HG03280 (cell line): ENCODE results near the gene FOXN3.
A peak's percentile ranks its signal among the peaks of the same experiment; 100 is the strongest.
"Not testable (repeated sequence)": the region's sequence is repeated elsewhere in the genome, so short reads cannot be mapped to it uniquely, and the experiment has no call there.

Experiments
- ATAC-seq: cut with Tn5 transposase; IDR thresholded peaks from one replicate; pipeline ENCODE4 v1.9.1; 2021; ENCODE audit warnings: mild to moderate bottlenecking, moderate library complexity; ENCODE audit not compliant: unreplicated experiment

Gene FOXN3

DNA sequence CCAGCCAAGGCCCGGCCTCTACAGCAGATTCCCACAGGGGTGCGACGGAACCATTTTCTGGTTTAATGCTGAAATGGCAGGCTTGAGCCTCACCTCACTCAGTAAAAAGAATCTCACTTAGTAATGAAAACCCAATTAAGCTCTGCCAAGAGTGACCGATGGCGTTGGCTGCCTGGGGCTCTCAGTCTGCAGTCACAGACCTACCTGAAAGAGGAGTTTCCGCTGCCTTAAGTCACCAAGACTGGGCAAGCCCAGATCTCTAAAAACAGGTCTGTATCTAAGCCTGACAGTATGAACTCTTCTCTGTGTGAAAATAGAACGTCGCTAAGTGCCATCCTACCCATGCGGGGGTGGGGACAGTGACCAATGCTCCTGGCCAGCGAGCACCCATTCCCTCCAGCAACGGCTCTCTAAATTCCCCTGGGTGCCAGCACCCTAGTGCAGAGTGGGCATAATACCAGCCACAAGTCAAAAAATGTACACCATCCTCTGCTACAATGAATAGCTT is 107.3 kb downstream of the FOXN3 start:
- ATAC-seq = no peak

DNA sequence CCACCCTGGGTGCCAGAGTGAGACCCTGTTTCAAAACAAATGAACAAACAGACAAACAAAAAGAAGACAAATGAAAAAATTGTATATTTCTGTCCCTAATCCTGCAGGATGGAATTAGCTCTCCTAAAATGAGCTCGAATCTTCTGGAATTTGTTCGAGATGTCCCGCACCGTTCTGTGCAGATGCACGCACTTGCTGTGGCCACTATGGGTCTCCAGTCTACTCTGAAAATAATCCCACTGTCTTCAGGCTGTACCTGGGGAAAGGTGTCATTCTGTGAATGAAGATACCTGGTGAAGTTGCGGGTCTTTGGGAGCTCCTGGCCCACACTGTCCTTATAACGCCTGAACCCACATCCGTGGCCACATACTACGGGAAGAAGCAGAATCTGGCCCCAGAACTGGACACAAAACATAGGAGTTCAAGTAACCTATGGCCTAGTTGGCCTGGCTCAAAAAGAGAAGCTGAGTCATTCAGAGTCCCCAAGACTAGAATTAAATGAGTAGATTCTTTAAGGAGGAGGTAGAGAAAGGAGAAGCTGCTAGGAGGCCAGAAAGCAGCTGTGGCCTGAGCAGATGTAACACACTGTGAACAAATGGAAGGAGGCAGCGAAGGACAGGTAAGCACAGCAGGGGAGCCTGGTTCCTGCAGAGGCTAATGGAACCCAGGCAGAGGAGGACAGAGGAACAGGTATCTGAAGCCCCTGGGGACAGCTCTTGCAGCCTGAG is 108.6 kb downstream of the FOXN3 start:
- ATAC-seq = no peak

- ATAC-seq = no peak
Observed at GRCh38 chr14:89307409-89307808, 109.6 kb downstream of the FOXN3 start.

DNA sequence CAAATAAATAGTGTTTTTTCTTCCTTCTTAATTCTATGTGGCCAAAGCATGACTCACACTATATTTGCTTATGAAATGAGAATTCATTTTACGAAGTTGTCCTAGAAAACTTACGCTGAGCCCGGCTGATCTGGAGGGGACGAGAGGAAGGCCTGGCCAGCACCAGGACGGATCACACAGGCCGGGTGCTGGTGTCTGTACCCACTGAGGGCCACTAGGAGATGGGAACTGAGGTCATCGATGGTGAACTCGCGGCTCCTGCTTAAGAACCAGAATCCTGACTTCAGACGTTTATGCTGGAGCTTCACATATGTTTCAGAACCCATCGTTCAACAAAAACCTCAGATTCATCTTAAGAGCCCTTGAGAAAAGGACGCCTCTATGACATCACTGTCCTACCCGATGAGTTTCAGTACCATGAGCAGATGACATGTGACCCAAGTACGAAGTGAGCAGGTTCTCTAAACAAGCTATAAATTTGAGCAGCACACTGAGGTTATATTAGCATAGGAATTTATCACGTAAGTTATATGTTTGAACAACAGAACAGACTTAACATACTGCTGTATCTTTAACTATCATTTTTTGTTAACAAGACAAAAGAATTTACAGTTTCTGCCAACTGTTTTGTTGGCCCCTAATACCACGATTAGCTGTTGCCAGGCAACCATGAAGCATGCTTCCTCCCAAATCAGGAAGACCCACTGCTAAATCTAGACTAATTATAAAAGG is 111.9 kb downstream of the FOXN3 start:
- peak; percentile 57 for ATAC-seq

DNA sequence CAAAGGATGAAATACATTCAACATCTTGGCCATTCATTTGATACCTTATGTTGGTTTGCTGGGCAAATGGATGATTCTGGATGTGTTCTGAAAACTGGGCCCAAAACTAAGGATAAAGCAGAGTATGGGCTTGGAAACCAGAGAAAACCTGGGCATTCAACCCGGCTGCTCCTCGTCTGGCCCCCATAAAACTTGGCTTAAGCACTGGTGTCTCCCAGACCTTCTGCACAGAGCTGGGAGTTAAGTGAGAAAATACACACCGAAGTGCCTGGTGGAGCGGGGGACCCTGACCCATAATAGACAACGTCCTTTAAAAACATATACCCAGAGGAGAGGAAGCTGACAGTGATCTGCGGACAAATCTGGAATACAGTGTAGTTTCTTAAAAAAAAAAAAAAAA is 112.5 kb downstream of the FOXN3 start:
- no peak for ATAC-seq

DNA sequence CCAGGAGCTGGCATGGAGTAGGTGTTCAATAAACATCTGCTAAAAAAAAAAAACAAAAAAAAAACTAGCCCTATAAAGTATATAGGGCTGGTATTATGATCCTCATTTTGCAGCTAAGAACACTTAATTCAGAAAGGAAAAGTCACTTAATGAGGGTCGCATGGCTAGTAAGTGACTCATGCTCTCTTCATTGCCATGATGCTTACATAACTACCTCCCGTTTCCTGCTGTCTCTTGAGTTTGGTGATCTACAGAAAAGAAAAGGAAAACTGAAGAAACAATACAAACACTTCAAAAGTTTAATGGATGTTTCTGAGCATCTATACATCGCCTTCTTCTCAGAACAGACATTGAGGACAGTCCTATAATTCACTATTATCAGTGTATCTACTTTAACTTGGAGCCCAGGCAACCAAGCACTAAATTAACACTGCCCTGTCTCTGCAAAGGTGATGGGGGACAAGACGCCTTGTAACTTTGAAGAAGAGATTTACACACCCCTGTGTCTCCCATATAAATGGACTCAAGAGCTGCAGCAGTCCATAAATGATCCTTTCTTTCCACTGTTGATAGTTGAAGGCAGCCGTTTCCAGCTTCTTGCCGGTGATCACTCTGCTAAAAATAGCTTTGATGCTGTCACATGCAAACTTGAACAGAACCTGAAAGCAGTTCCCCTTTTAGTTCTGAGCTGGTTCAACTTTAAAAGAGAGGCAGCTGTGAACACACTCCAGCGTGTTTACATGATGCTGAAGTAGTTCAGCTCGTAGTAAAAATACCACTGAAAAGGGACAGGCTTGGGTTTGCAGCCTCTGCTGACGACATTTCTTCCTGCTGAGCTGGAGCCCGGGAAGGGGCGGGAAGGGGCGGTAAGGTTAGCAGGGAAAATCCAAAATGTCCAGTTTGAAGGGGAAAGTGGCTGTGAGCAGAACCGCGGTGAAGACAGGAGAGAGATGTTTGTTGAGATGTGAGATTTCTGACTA is 113.3 kb downstream of the FOXN3 start:
- peak; percentile 52 for ATAC-seq

- ATAC-seq = no peak
Observed at GRCh38 chr14:89302396-89302950, 114.6 kb downstream of the FOXN3 start.

GRCh38 chr14:89299587-89299986 is 117.4 kb downstream of the FOXN3 start:
- ATAC-seq = no peak

DNA sequence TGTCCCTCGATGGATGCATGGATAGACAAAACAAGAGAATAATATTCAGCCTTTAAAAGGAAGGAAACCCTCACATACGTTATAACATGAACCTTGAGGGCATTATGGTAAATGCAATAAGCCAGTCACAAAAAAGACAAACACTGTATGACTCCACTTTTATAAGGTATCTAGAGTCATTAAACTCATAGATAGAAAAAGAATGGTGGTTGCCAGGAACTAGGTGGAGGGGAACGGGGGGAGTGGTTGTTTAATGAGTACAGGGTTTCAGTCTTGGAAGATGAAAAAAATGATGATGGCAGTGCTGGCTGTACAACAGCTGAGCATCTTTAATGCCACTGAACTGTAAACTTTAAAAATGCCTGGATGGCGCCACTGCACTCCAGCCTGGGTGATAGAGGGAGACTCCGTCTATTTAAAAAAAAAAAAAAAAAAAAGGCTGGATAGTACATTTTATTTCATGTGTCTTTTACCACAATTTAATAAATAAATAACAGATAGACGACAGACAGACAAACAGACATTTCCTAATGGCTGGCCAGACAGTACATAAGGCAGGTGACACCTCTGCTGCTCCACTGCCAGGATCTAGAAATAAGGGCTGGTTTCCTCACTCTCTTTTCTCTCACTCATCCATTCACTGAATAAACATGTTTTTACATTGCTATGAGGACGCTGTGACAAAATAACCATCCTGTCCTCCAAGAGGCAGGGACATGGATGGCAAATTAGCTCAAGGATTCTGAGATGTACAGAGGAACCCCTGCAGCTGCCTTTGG is 118.8 kb downstream of the FOXN3 start:
- ATAC-seq = no peak

DNA sequence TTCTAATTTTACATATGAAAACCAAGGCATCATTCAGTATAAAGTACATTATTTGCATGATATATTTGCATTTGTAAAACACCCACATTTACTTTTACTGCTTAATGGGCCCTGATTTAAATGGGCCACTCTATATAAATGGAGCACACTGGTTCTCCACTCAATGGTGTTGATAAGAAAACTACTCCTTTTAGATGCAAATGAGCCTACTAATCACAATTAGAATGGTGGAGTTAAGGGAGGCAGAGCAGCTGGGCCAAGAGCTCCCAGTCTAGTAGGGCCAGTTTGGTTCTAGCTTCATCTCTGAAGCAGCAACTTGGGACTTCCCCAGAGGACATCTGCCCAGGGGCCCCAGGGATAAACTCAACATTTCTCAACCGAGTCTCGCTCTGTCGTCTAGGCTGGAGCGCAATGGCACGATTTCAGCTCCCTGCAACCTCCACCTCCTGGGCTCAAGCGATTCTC is 120.7 kb downstream of the FOXN3 start:
- no peak for ATAC-seq

DNA sequence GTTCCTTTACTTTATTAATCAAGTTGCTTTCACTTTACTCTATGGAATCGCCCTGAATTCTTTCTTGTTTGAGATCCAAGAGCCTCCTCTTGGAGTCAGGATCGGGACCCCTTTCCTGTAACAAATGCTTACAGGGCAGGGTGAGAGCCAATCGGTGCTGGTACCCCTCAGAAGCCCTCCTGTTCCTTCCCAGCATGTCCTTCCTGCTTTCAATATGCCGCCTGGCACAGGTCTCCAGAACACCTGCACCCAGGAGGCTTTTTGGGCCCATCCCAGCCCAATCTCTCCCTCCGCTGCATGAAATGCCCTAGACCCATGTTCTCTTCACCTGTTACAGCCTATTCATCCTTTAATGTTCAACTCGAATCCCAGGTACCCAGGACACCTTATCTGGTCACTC is 122.2 kb downstream of the FOXN3 start:
- no peak for ATAC-seq

- ATAC-seq = not testable (repeated sequence)
Observed at GRCh38 chr14:89294469-89294868, 122.6 kb downstream of the FOXN3 start.

DNA sequence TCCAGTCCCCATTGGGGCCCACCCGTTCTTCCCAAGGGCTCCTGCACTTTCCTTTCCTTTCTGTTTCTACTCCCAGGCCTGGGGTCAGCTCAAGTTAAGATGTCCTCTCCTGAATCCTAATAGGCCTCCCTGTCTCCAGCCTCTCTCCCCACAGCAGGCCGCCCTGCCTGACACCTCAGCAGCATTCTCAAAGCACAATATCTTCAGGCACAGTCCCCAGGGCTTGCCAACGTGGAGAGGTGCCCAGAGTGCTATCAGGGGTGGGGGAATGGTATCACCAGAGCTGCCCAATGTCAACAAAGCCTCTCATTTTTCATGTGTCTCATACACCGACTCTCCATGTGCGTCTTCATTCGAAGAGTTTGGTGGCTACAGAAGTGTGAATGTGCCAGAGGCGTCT is 123.0 kb downstream of the FOXN3 start:
- ATAC-seq = no peak

DNA sequence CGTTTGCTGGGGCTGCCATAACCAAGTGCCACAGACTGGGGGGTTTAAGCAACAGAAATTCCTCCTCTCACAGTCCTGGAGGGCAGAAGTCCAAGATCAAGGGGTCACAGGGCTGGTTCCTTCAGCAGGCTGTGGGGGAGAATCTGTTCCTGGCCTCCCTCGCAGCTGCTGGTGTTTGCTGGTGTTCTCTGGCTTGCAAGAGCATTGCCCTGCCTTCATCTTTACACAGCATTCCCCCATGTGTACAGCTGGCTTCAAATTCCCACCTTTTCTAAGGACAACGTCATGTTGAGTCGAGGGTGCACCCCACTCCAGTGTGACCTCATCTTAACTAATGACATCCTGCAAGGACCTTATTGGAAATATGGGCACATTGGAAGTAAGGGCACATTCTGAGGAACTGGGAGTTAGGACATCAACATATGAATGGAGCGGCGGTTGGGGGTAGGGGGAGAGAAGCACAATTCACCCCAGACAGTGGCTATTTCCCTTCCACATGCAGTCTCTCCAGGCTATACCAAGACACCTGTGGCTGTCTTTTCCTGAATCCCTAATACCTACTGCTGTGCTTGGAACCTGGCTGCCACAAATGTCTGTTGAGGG is 123.6 kb downstream of the FOXN3 start:
- no peak for ATAC-seq

DNA sequence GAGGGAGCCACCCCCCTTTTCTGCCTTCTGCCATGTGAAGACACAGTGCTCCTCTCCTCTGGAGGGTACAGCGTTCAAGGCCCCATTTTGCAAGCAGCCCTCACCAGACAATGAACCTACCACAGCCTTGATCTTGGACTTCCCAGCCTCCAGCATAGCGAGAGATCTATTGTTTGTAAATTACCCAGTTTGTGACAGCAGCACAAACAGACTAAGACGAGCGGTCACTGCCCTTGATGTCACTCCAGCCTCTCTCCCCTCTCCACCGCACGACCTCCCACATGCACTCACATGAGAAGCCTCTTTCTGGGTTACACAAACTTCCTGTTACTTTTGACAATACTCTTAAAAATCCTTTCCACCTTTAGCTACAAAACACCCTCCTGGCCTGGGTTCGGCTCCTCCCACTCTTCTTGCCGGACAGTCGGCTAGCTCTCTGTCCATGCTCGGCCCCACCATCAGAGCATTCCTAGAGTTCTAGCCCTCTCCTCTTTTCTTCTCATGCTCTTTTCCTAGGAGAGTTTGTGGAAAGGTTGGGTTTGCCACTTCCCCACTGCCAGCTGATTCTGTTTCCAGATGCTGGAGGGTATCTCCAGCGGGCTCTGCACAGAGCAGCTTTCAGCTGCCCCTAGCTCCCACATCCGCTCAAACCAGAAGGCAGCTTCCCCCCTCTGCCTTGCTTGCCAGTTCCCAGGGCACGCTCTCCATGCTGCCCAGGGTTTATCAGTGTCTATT is 124.3 kb downstream of the FOXN3 start:
- ATAC-seq = no peak

DNA sequence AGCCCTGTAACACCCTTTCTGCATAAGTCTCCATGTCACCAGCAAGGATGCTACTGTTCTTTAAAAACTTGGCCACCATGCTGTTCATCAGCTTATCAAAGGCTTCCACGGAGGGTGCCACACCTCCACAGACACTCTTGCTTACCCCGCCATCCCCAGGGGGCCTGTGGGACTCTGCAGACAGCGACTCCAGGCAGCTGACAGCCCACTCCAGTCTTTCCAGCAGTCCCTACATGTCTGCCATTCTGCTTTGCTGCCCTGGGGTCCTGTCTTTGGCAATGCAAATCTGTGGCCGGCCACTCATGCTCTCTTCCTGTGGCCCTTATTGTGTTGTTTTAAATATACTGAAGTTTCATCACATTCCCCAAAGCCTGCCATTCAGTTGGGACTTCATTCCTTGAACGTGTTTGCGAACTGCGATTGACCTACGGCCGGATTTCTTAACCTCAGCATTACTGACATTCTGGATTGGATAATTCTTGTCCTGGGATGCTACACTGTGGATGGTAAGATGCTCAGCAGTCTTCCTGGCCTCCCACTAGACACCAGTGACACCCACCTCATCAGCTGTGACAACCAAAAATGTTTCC is 125.6 kb downstream of the FOXN3 start:
- no peak for ATAC-seq

DNA sequence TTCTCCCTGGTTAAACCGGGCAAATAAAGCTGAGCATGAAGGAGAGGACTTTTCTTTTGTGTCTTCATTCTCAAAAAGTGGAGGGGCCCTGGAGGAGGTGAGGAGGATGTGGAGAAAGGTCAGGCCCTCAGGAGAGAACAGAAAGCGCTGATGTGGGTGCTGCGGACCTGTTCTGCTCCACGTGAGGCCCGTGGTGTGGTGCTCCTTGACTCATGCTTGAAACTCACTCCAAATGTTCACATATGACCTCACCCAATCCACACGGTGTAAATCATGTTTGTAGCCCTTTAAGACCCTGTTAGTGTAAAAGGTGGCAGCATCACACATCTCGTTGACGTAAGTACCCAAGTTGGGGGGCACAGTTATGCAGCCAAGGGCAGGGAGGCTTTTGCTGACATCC is 126.2 kb downstream of the FOXN3 start:
- ATAC-seq = no peak

GRCh38 chr14:89289477-89289876 is 127.6 kb downstream of the FOXN3 start:
- no peak for ATAC-seq
